Measurements from ENCODE around the gene MYO5B. TPM values are rescaled to one million over a fixed set of nuclear protein-coding genes. Genes with fewer than 3 reads are reported as not detected.

MYO5B gene
- polyA plus RNA-seq, 1 of the 3 experiments (the other 2 are of a cell fraction) = 1.3 TPM

- no peak for DNase-seq
- Histone ChIP-seq H3K4me3 (ENCODE audit: low read depth in 2 of 2, low read length in 1 of 2) (no peak overlapping the region), H3K27me3 (ENCODE audit: insufficient read depth) (no peaks in the 10 kb centered on the region), H3F3A (replicated peaks; ENCODE audit: insufficient read depth) (no peaks in the 10 kb centered on the region), H3K27ac (ENCODE audit: low read depth in 2 of 2, low read length in 1 of 2) (no peak overlapping the region), H3K9me2 (no peaks in the 10 kb centered on the region), H3K9ac (no peak overlapping the region), H3K4me2 (no peak overlapping the region), H4K20me1 (ENCODE audit: insufficient read depth) (no peaks in the 10 kb centered on the region), H3K4me1 (ENCODE audit: control insufficient read depth in 1 of 2, insufficient read depth in 2 of 2, low read depth in 1 of 2, low read length in 1 of 2) (peaks cover 5 to 15% of the 10 kb centered on the region in 2 experiments; a peak in 3 of 4 replicates), H3K79me2 (ENCODE audit: insufficient read depth) (no peaks in the 10 kb centered on the region), H3K9me3 (no peaks in the 10 kb centered on the region), H3K36me3 (replicated peaks in 1 of 2; ENCODE audit: control insufficient read depth in 1 of 2, insufficient read depth in 2 of 2, low read length in 1 of 2) (no peaks in the 10 kb centered on the region), H2AFZ (ENCODE audit: low read depth) (no peak overlapping the region)
- 96% methylated on average over 7 of the region's 8 CpGs for WGBS (ENCODE audit: low lambda C conversion rate)
- TF ChIP-seq SMC3 (IDR thresholded peaks at IDR 0.05; ENCODE audit: low read depth, low read length) (no peak), RFX5 (IDR thresholded peaks at IDR 0.05; ENCODE audit: low read length) (no peak), SIN3A (IDR thresholded peaks at IDR 0.05; ENCODE audit: borderline replicate concordance, low read depth, low read length) (no peak), RAD21 (IDR thresholded peaks at IDR 0.05; ENCODE audit: low read length) (no peak), RCOR1 (IDR thresholded peaks at IDR 0.05; ENCODE audit: low read length) (no peak), REST (IDR thresholded peaks at IDR 0.05; ENCODE audit: low read depth, low read length) (no peak), TCF12 (IDR thresholded peaks at IDR 0.05) (no peak), POLR2AphosphoS5 (IDR thresholded peaks at IDR 0.05; ENCODE audit: low read depth, low read length) (no peak), JUND (IDR thresholded peaks at IDR 0.05) (no peak), NFIC (IDR thresholded peaks at IDR 0.05; ENCODE audit: borderline replicate concordance) (no peak), MXI1 (IDR thresholded peaks at IDR 0.05; ENCODE audit: low read depth, low read length) (no peak), ELF1 (IDR thresholded peaks at IDR 0.05) (no peak), NRF1 (IDR thresholded peaks at IDR 0.05; ENCODE audit: low read depth, low read length) (no peak), TEAD4 (IDR thresholded peaks at IDR 0.05; ENCODE audit: borderline replicate concordance, insufficient read depth) (no peak), CTCF (IDR thresholded peaks at IDR 0.05) (no peak), MEF2A (IDR thresholded peaks at IDR 0.05; ENCODE audit: borderline replicate concordance, low read depth) (no peak)
- TF ChIP-seq, protein P1, sequence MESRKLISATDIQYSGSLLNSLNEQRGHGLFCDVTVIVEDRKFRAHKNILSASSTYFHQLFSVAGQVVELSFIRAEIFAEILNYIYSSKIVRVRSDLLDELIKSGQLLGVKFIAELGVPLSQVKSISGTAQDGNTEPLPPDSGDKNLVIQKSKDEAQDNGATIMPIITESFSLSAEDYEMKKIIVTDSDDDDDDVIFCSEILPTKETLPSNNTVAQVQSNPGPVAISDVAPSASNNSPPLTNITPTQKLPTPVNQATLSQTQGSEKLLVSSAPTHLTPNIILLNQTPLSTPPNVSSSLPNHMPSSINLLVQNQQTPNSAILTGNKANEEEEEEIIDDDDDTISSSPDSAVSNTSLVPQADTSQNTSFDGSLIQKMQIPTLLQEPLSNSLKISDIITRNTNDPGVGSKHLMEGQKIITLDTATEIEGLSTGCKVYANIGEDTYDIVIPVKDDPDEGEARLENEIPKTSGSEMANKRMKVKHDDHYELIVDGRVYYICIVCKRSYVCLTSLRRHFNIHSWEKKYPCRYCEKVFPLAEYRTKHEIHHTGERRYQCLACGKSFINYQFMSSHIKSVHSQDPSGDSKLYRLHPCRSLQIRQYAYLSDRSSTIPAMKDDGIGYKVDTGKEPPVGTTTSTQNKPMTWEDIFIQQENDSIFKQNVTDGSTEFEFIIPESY (IDR thresholded peaks at IDR 0.05; ENCODE audit: borderline replicate concordance, low read depth) = no peak
- TF ChIP-seq, protein P2, sequence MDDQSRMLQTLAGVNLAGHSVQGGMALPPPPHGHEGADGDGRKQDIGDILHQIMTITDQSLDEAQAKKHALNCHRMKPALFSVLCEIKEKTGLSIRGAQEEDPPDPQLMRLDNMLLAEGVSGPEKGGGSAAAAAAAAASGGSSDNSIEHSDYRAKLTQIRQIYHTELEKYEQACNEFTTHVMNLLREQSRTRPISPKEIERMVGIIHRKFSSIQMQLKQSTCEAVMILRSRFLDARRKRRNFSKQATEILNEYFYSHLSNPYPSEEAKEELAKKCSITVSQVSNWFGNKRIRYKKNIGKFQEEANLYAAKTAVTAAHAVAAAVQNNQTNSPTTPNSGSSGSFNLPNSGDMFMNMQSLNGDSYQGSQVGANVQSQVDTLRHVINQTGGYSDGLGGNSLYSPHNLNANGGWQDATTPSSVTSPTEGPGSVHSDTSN (IDR thresholded peaks at IDR 0.05) = no peak
- TF ChIP-seq, protein P3, sequence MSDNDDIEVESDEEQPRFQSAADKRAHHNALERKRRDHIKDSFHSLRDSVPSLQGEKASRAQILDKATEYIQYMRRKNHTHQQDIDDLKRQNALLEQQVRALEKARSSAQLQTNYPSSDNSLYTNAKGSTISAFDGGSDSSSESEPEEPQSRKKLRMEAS (IDR thresholded peaks at IDR 0.05; ENCODE audit: low read depth) = no peak
- POLR2A ChIA-PET = no interaction called here
- CTCF ChIA-PET = interaction anchor here (3.2 to 10.9 kb wide), 2 partner anchors 13 to 337 kb away, joined by 13 to 110 read pairs; no protein-coding TSS in a partner anchor
Observed at GRCh38 chr18:49847524-49847923, 347.4 kb downstream of the MYO5B start.

Data from SK-N-SH (cell line).